ENCODE results near the gene FGD4.

GRCh38 chr12:32399370-32400113, at the start of gene FGD4:
- TF ChIP-seq POLR2A (IDR thresholded peaks at IDR 0.05) (peak; percentile 48 to 80), EP300 (IDR thresholded peaks at IDR 0.05) (no peak), POLR2AphosphoS5 (IDR thresholded peaks at IDR 0.05) (peak; percentile 81)
- TF ChIP-seq, protein P1, sequence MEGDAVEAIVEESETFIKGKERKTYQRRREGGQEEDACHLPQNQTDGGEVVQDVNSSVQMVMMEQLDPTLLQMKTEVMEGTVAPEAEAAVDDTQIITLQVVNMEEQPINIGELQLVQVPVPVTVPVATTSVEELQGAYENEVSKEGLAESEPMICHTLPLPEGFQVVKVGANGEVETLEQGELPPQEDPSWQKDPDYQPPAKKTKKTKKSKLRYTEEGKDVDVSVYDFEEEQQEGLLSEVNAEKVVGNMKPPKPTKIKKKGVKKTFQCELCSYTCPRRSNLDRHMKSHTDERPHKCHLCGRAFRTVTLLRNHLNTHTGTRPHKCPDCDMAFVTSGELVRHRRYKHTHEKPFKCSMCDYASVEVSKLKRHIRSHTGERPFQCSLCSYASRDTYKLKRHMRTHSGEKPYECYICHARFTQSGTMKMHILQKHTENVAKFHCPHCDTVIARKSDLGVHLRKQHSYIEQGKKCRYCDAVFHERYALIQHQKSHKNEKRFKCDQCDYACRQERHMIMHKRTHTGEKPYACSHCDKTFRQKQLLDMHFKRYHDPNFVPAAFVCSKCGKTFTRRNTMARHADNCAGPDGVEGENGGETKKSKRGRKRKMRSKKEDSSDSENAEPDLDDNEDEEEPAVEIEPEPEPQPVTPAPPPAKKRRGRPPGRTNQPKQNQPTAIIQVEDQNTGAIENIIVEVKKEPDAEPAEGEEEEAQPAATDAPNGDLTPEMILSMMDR (IDR thresholded peaks at IDR 0.05), result peak in 3 of 4 experiments; percentile 23 to 64 (median 28)
